Lower leg skin (tissue), 3 donors: ENCODE data around the gene CELA3B.

Experiments used
- POLR2A ChIP-seq, 2 donors: fragments of 450-650 bp; IDR thresholded peaks; one replicate each; pipeline ENCODE4 v1.6.1; 2016 to 2017; ENCODE audit warnings: antibody characterized with exemption in 2 of 2, mild to moderate bottlenecking in 1 of 2, moderate library complexity in 1 of 2
- TF ChIP-seq, protein P1 (sequence below), 3 donors: fragments of 450-650 bp; IDR thresholded peaks; one replicate each; pipeline ENCODE4 v1.5.1; 2016; ENCODE audit warnings: antibody characterized with exemption in 3 of 3, mild to moderate bottlenecking in 3 of 3, moderate library complexity in 2 of 3

DNA sequence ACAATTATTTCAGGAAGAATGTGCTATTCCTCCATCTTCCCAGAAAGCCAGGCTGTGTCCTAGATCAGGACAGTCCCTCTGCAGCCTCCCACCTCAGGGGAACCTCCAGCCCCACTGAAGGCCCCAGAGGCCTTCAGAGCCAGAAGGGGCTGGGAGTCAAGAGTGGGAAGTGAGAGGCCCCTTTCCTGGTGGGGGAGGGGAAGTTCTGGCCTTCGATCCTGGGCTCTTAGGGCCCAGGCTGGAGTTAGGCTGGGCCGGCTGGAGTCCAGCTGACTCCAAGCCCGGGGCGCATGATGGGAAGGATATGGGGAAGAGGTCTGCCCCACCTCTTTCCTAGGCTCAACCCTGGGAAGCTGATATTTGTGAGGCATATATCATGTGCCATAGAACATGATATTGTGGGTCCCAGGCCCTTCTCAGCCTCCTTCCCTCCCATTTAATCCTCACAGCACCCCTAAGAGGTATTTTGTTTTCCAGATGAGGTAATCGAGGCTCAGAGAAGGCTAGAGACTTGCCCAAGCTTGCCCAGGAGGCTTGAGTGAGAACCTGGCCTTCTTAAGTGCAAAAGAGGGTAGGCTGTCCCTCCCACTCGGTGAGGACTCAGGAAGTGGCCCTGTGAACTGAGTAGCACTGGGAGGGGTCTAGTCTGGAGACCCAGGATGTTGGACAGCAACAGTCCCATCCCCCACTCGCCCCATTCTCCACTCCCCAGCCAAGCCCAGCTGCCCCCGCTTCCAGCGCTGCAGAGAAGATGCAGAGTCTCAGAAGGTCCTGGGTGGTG, 21.1 kb upstream of the CELA3B start:
- no peak for TF ChIP-seq POLR2A (IDR thresholded peaks at IDR 0.05)
- TF ChIP-seq, protein P1, sequence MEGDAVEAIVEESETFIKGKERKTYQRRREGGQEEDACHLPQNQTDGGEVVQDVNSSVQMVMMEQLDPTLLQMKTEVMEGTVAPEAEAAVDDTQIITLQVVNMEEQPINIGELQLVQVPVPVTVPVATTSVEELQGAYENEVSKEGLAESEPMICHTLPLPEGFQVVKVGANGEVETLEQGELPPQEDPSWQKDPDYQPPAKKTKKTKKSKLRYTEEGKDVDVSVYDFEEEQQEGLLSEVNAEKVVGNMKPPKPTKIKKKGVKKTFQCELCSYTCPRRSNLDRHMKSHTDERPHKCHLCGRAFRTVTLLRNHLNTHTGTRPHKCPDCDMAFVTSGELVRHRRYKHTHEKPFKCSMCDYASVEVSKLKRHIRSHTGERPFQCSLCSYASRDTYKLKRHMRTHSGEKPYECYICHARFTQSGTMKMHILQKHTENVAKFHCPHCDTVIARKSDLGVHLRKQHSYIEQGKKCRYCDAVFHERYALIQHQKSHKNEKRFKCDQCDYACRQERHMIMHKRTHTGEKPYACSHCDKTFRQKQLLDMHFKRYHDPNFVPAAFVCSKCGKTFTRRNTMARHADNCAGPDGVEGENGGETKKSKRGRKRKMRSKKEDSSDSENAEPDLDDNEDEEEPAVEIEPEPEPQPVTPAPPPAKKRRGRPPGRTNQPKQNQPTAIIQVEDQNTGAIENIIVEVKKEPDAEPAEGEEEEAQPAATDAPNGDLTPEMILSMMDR (IDR thresholded peaks at IDR 0.05) = no peak
